Hepatocyte (in vitro differentiated cells): Measurements from ENCODE around the gene NPY2R.

Experiments
- EZH2 ChIP-seq: fragments of 200-600 bp; sonication (generic); IDR thresholded peaks from 2 replicates; pipeline ENCODE4 v1.6.1; 2016; ENCODE audit warnings: antibody characterized with exemption, mild to moderate bottlenecking, borderline replicate concordance
- EZH2phosphoT487 ChIP-seq: fragments of 200-600 bp; sonication (generic); IDR thresholded peaks from one replicate; pipeline ENCODE4 v1.6.1; 2018; ENCODE audit warnings: antibody characterized with exemption, mild to moderate bottlenecking, low read depth, moderate library complexity; ENCODE audit not compliant: unreplicated experiment, severe bottlenecking

DNA sequence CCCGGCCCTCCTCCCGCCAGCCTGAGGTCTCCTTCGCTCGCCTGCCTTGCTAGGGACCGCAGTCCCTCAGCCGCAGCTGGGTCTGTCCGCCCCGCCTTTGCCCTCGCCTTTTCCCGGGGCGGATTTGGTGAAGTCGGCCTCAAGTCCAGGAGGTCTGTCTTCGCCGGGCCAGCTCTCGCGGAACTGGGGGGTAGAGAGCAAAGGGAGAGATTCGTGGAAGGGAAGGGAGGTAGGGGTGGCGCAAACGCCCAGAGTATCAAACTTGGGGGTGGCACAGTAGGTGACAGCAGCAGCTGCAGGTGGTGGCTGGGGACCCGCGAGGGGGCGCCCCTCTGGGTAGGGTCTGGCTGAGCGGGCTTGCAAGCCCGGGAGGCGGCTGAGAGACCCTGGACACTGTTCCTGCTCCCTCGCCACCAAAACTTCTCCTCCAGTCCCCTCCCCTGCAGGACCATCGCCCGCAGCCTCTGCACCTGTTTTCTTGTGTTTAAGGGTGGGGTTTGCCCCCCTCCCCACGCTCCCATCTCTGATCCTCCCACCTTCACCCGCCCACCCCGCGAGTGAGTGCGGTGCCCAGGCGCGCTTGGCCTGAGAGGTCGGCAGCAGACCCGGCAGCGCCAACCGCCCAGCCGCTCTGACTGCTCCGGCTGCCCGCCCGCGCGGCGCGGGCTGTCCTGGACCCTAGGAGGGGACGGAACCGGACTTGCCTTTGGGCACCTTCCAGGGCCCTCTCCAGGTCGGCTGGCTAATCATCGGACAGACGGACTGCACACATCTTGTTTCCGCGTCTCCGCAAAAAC lies at the start of gene NPY2R:
- no peak for TF ChIP-seq EZH2phosphoT487
- TF ChIP-seq EZH2 = peak; percentile 26
